ENCODE results near the gene BCOR.

GRCh38 chrX:40037367-40037766 lies 60.4 kb downstream of the BCOR start:
- TF ChIP-seq POLR2AphosphoS5 (IDR thresholded peaks at IDR 0.05; ENCODE audit: low read depth) (no peak), CTCF (IDR thresholded peaks at IDR 0.05; ENCODE audit: insufficient read depth, low read length) (no peak)
